ENCODE data around the gene PTPRN.

PTPRN gene

DNA sequence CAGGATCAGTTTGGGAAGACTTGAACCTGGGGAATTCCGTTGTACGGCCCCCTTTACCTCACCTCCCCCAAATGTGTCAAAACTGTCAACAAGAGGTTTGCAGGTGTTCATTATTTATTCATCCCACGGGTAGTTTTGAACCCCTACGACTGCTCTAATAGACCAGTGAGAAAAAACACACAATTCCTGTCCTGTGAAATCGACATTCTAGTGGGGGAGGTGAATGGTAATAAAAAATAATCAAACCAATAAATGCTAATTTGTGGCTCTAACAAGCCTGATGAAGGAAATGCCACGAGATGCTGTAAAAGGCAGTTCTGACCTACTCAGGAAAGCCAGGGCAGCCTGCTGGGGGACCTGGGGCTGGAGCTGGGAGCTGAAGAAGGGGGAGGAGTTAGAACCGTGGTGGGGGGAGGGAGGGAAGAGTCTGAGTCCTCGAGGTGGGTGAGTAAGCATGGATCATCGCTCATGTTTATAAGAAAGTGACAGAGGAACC is 30.5 kb downstream of the PTPRN start:
- in situ Hi-C loops (cut with MboI; ENCODE audit: low sequenced_read_pairs) = no loop called here
- H3K4me1 ChIP-seq = peaks cover 12% of the 10 kb centered on the region

GRCh38 chr2:219277703-219278654 is 31.2 kb downstream of the PTPRN start:
- Histone ChIP-seq H3K4me1 (peaks cover 12% of the 10 kb centered on the region), H3K36me3 (replicated peaks) (peaks cover 3% of the 10 kb centered on the region; the same call in 1 of the 2 replicates), H3K9me3 (no peaks in the 10 kb centered on the region), H3K4me3 (peak overlapping the region; percentile 48; the same call in 1 of the 2 replicates), H3K27me3 (ENCODE audit: low read depth) (no peaks in the 10 kb centered on the region; the same call in 1 of the 2 replicates)
- in situ Hi-C loops (cut with MboI; ENCODE audit: low sequenced_read_pairs) = no loop called here
- peak; percentile 74 to 86 for DNase-seq (ENCODE audit: low spot score in 2 of 2)

More for the DNA sequence above, 30.5 kb downstream of the PTPRN start:
- peaks cover 3% of the 10 kb centered on the region; the same call in 1 of the 2 replicates for H3K36me3 ChIP-seq (replicated peaks)
- H3K9me3 ChIP-seq = no peaks in the 10 kb centered on the region
- H3K27me3 ChIP-seq (ENCODE audit: low read depth) = no peaks in the 10 kb centered on the region
- peak overlapping the region; percentile 48 for H3K4me3 ChIP-seq
- DNase-seq (ENCODE audit: low spot score in 2 of 2) = no peak

DNA sequence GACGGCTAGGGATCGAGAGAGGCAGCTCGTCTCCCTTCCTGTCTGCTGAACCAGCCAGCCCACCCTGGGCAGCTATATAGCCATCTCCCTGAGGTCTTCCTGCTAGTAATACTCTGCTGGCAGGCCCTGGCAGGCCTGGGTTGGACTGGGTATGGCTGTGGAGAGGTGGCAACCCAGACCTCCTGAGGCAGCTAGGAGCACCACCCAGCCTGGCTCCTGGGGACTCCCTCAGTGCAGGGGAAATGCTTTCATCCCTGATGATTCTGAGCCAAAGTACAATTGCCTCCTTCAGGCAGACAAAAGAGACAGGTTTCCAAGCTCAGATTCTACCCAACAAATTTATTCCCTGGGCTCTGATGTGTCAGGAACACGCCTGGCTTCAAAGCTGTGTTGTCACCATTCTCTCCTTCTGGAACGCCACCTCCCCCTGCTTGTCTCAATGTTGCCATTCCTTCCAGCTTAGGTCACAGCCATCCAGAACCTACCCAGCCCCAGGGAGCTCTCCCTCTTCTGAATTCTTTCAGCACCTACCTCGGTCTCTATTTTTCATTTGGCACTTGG is 34.8 kb downstream of the PTPRN start:
- Histone ChIP-seq H3K9me3 (no peaks in the 10 kb centered on the region), H3K36me3 (replicated peaks) (no peaks in the 10 kb centered on the region), H3K4me3 (no peak overlapping the region), H3K27me3 (ENCODE audit: low read depth) (no peaks in the 10 kb centered on the region; the same call in 1 of the 2 replicates), H3K4me1 (peaks cover 12% of the 10 kb centered on the region)
- no peak for DNase-seq (ENCODE audit: low spot score in 2 of 2)
- in situ Hi-C loops (cut with MboI; ENCODE audit: low sequenced_read_pairs) = no loop called here

GRCh38 chr2:219273937-219274336 is 35.3 kb downstream of the PTPRN start:
- in situ Hi-C loops (cut with MboI; ENCODE audit: low sequenced_read_pairs) = no loop called here
- no peak for DNase-seq (ENCODE audit: low spot score in 2 of 2)
- no peaks in the 10 kb centered on the region for H3K9me3 ChIP-seq
- no peaks in the 10 kb centered on the region; the same call in 1 of the 2 replicates for H3K27me3 ChIP-seq (ENCODE audit: low read depth)
- H3K4me3 ChIP-seq = no peak overlapping the region
- no peaks in the 10 kb centered on the region for H3K36me3 ChIP-seq (replicated peaks)
- peaks cover 12% of the 10 kb centered on the region for H3K4me1 ChIP-seq

DNA sequence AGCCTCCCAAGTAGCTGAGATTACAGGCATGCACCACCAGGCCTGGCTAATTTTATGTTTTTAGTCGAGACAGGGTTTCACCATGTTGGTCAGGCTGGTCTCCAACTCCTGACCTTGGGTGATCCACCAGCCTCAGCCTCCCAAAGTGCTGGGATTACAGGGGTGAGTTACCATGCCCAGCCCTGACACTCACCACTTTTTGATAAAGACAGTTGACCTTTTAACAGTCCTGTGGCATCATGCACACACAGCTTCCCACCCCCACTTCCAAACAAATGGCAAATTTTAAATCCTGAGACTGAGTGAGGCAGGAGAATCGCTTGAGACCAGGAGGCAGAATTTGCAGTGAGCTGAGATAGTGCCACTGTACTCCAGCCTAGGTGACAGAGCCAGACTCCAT is 36.2 kb downstream of the PTPRN start:
- DNase-seq (ENCODE audit: low spot score in 2 of 2) = no peak
- in situ Hi-C loops (cut with MboI; ENCODE audit: low sequenced_read_pairs) = no loop called here
- H3K27me3 ChIP-seq (ENCODE audit: low read depth) = no peaks in the 10 kb centered on the region; the same call in 1 of the 2 replicates
- peaks cover 8% of the 10 kb centered on the region for H3K4me1 ChIP-seq
- H3K36me3 ChIP-seq (replicated peaks) = no peaks in the 10 kb centered on the region
- H3K9me3 ChIP-seq = no peaks in the 10 kb centered on the region
- no peak overlapping the region for H3K4me3 ChIP-seq

DNA sequence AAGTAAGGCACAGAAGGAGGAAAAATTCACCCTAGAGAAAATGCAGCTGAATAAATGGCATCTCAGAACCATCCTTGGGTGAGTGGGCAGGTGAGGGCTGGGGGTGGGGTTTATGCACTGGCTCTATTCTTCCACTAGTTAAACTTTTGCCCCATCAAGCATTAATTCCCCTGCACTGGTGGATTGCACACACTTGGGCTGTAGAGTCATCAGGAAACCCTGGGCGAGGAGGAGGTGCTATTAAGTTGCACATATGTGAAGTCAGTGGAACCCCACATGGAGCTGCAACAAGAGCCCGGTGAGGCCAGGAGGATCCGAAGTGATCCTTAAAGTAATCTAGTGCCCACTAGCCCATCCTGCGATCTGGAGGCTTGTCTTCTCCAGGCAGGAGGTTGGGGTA is 36.8 kb downstream of the PTPRN start:
- no peak for DNase-seq (ENCODE audit: low spot score in 2 of 2)
- Histone ChIP-seq H3K4me1 (0 out of 2 replicates have a peak, but pooled peaks cover 4% of the 10 kb centered on the region), H3K36me3 (replicated peaks) (no peaks in the 10 kb centered on the region), H3K4me3 (no peak overlapping the region), H3K27me3 (ENCODE audit: low read depth) (no peaks in the 10 kb centered on the region; the same call in 1 of the 2 replicates), H3K9me3 (no peaks in the 10 kb centered on the region)
- in situ Hi-C loops (cut with MboI; ENCODE audit: low sequenced_read_pairs) = no loop called here

DNA sequence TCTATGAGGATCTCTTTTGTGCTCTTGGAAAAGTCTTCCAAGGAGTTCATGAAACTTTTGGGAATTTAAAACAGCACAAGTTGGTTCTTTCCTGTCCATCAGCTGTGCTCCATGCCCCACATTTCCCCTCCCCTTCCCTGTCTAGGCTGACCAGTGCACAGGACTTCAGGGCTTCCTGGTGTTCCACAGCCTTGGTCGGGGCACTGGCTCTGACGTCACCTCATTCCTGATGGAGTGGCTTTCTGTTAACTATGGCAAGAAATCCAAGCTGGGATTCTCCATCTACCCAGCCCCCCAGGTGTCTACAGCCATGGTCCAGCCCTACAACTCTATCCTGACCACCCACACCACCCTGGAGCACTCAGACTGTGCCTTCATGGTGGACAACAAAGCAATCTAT is 38.2 kb downstream of the PTPRN start:
- Histone ChIP-seq H3K9me3 (no peaks in the 10 kb centered on the region), H3K4me1 (0 out of 2 replicates have a peak, but pooled peaks cover 4% of the 10 kb centered on the region), H3K4me3 (no peak overlapping the region), H3K27me3 (ENCODE audit: low read depth) (no peaks in the 10 kb centered on the region; the same call in 1 of the 2 replicates), H3K36me3 (replicated peaks) (no peaks in the 10 kb centered on the region)
- DNase-seq (ENCODE audit: low spot score in 2 of 2) = no peak
- in situ Hi-C loops (cut with MboI; ENCODE audit: low sequenced_read_pairs) = no loop called here

DNA sequence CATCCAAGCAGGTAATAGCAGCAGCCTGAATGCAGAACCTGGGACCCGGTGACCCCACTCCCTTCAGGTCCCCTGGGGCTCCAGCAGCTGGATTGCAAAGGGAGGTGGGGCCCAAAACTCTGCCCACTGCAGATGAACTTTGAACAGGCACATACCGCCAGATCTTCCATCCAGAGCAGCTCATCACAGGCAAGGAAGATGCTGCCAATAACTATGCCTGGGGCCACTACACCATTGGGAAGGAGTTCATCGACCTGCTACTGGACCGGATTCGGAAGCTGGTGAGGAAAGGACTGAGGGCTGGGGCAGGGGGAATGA is 39.2 kb downstream of the PTPRN start:
- H3K9me3 ChIP-seq = no peaks in the 10 kb centered on the region
- 0 out of 2 replicates have a peak, but pooled peaks cover 4% of the 10 kb centered on the region for H3K4me1 ChIP-seq
- no peaks in the 10 kb centered on the region for H3K36me3 ChIP-seq (replicated peaks)
- H3K27me3 ChIP-seq (ENCODE audit: low read depth) = no peaks in the 10 kb centered on the region; the same call in 1 of the 2 replicates
- no peak overlapping the region for H3K4me3 ChIP-seq
- DNase-seq (ENCODE audit: low spot score in 2 of 2) = no peak
- in situ Hi-C loops (cut with MboI; ENCODE audit: low sequenced_read_pairs) = no loop called here

GRCh38 chr2:219269362-219270054 is 39.7 kb downstream of the PTPRN start:
- no peaks in the 10 kb centered on the region for H3K9me3 ChIP-seq
- no peaks in the 10 kb centered on the region for H3K36me3 ChIP-seq (replicated peaks)
- in situ Hi-C loops (cut with MboI; ENCODE audit: low sequenced_read_pairs) = no loop called here
- H3K4me3 ChIP-seq = no peak overlapping the region
- no peaks in the 10 kb centered on the region; the same call in 1 of the 2 replicates for H3K27me3 ChIP-seq (ENCODE audit: low read depth)
- 0 out of 2 replicates have a peak, but pooled peaks cover 4% of the 10 kb centered on the region for H3K4me1 ChIP-seq
- no peak for DNase-seq (ENCODE audit: low spot score in 2 of 2)

GRCh38 chr2:219268294-219268693 is 40.9 kb downstream of the PTPRN start:
- Histone ChIP-seq H3K9me3 (no peaks in the 10 kb centered on the region), H3K36me3 (replicated peaks) (no peaks in the 10 kb centered on the region), H3K4me1 (0 out of 2 replicates have a peak, but pooled peaks cover 4% of the 10 kb centered on the region), H3K27me3 (ENCODE audit: low read depth) (no peaks in the 10 kb centered on the region; the same call in 1 of the 2 replicates), H3K4me3 (no peak overlapping the region)
- DNase-seq (ENCODE audit: low spot score in 2 of 2) = no peak
- in situ Hi-C loops (cut with MboI; ENCODE audit: low sequenced_read_pairs) = no loop called here

GRCh38 chr2:219266886-219267285 is 42.3 kb downstream of the PTPRN start:
- Histone ChIP-seq H3K4me3 (no peak overlapping the region), H3K9me3 (no peaks in the 10 kb centered on the region), H3K36me3 (replicated peaks) (no peaks in the 10 kb centered on the region), H3K4me1 (0 out of 2 replicates have a peak, but pooled peaks cover 4% of the 10 kb centered on the region), H3K27me3 (ENCODE audit: low read depth) (no peaks in the 10 kb centered on the region)
- DNase-seq (ENCODE audit: low spot score in 2 of 2) = no peak
- in situ Hi-C loops (cut with MboI; ENCODE audit: low sequenced_read_pairs) = no loop called here

DNA sequence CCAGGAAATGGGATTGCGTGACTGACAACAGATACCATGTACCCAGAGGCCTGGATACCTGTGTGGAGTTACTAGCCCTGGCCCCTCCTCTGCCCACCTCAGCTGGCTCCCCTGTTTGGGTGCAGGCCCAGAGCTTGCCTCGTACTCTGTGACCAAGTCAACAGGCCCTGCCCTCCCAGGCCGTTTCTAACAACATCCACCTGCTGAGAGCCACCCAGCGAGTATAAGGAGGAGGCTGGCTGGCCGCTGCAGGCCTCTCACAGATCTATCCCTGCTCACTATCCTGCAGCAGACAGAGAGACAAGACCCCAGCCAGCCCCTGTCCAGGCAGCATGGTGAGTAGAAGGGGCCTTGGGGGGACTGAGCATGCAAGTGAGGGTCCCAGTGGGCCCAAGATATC is 43.0 kb downstream of the PTPRN start:
- no peaks in the 10 kb centered on the region for H3K36me3 ChIP-seq (replicated peaks)
- no peaks in the 10 kb centered on the region for H3K9me3 ChIP-seq
- in situ Hi-C loops (cut with MboI; ENCODE audit: low sequenced_read_pairs) = no loop called here
- peaks cover 6% of the 10 kb centered on the region; the same call in 1 of the 2 replicates for H3K27me3 ChIP-seq (ENCODE audit: low read depth)
- 0 out of 2 replicates have a peak, but pooled peaks cover 4% of the 10 kb centered on the region for H3K4me1 ChIP-seq
- H3K4me3 ChIP-seq = no peak overlapping the region
- no peak for DNase-seq (ENCODE audit: low spot score in 2 of 2)

GRCh38 chr2:219261024-219261855 is 48.0 kb downstream of the PTPRN start:
- Histone ChIP-seq H3K4me3 (no peak overlapping the region), H3K4me1 (no peaks in the 10 kb centered on the region), H3K9me3 (no peaks in the 10 kb centered on the region), H3K36me3 (replicated peaks) (no peaks in the 10 kb centered on the region), H3K27me3 (ENCODE audit: low read depth) (peaks cover 23% of the 10 kb centered on the region)
- no peak for DNase-seq (ENCODE audit: low spot score in 2 of 2)
- in situ Hi-C loops (cut with MboI; ENCODE audit: low sequenced_read_pairs) = no loop called here

All from HAP-1 (cell line).